Stomach (tissue), 9 donors: ENCODE results near the gene POR. TPM values are rescaled to one million over a fixed set of nuclear protein-coding genes. Genes with fewer than 3 reads are reported as not detected.

Experiments
- DNase-seq, 2 donors: peaks; one replicate each; pipeline versions ENCODE4 v3.0.0 to v3.0.0-alpha.2; 2013 to 2019
- H3K27ac ChIP-seq, 5 donors: fragments of 200-600 bp in 4 of 5; sonication (generic) in 4 of 5; one replicate each; pipeline ENCODE4 v1.5.1; 2013 to 2019; ENCODE audit warnings: mild to moderate bottlenecking in 1 of 5, moderate library complexity in 1 of 5
- H3K27me3 ChIP-seq, 3 donors: fragments of 200-600 bp; sonication (generic); one replicate each; pipeline ENCODE4 v1.5.1; 2017 to 2019; ENCODE audit warnings: mixed run types in 1 of 3
- H3K36me3 ChIP-seq, 4 donors: fragments of 200-600 bp; sonication (generic); 1 replicate in 3 of 4; 2 replicates in 1 of 4; pipeline ENCODE4 v1.5.1; 2016 to 2019
- H3K4me1 ChIP-seq, 4 donors: fragments of 200-600 bp; sonication (generic); one replicate each; pipeline ENCODE4 v1.5.1; 2016 to 2019
- H3K4me3 ChIP-seq, 4 donors: fragments of 200-600 bp; sonication (generic) in 3 of 4; one replicate each; pipeline ENCODE4 v1.5.1; 2016 to 2019; ENCODE audit warnings: mild to moderate bottlenecking in 1 of 4
- H3K9me3 ChIP-seq, 4 donors: fragments of 200-600 bp; sonication (generic); one replicate each; pipeline ENCODE4 v1.5.1; 2016 to 2019
- CTCF ChIP-seq, 7 experiments: fragments of 450-650 bp in 4 of 7; fragments of 200-600 bp in 3 of 7; sonication (generic) in 3 of 7; IDR thresholded peaks; one replicate each; pipeline ENCODE4 v1.5.1; 2016 to 2019; ENCODE audit warnings: antibody characterized with exemption in 7 of 7, control low read depth in 2 of 7, mild to moderate bottlenecking in 1 of 7
- EP300 ChIP-seq: sonication (generic); formaldehyde crosslinking; IDR thresholded peaks from one replicate; pipeline ENCODE4 v1.6.1; 2017; ENCODE audit warnings: antibody characterized with exemption
- POLR2A ChIP-seq, 4 donors: fragments of 450-650 bp; IDR thresholded peaks; one replicate each; pipeline ENCODE4 v1.6.1; 2016; ENCODE audit warnings: antibody characterized with exemption in 4 of 4, control low read depth in 2 of 4, mild to moderate bottlenecking in 1 of 4, moderate library complexity in 1 of 4
- POLR2AphosphoS5 ChIP-seq, 3 donors: sonication (generic); formaldehyde crosslinking; IDR thresholded peaks; one replicate each; pipeline ENCODE4 v1.6.1; 2016; ENCODE audit warnings: antibody characterized with exemption in 3 of 3
- WGBS, 5 donors: extraction: QIAGEN DNeasy Blood & Tissue Kit in 3 of 5; methylation state at CpG; one replicate each; pipeline versions ENCODE4 v1.1.5 to v1.1.7; 2013 to 2018; 5-methylcytosine and 5-hydroxymethylcytosine counted together
- intact Hi-C: fragments of 100-400 bp; cut with DNase I; formaldehyde crosslinking; loops from one replicate; pipeline ENCODE4 v1.15.1; 2023; ENCODE audit warnings: low total_unique reads
- polyA plus RNA-seq, 3 donors: library from polyadenylated mRNA; stranded (reverse); fragments of 200-250 nt; gene quantifications; one replicate each; pipeline ENCODE4 v1.2.3, GENCODE V29; 2013
- total RNA-seq, 5 donors: library from RNA; depleted of rRNA; stranded (reverse); fragments of >200 nt; gene quantifications; one replicate each; pipeline versions ENCODE4 v1.1.0 to v1.2.3, GENCODE V29; 2014 to 2016
- donor health status: healthy with polysubstance abuse.
- donor health status: Bipolar disorder and iron deficiency.
- donor health status: healthy.

POR gene
- total and polyA plus RNA-seq, 8 donors = 30.4 to 304 (median 67.3) TPM

- intact Hi-C loops = no loop called here
- peaks cover 15 to 34% (median 26%) of the 10 kb centered on the region in 4 donors for H3K4me1 ChIP-seq
- WGBS, 5 donors = 97 to 99% (median 98%) methylated on average over 6 of the region's 6 CpGs
- no peak for DNase-seq
- no peak for TF ChIP-seq CTCF (IDR thresholded peaks at IDR 0.05)
- TF ChIP-seq POLR2A (IDR thresholded peaks at IDR 0.05) = no peak
- TF ChIP-seq EP300 = no peak
- TF ChIP-seq POLR2AphosphoS5 (IDR thresholded peaks at IDR 0.05) = no peak
- no peak overlapping the region for H3K27ac ChIP-seq
- H3K9me3 ChIP-seq = no peaks in the 10 kb centered on the region
- H3K4me3 ChIP-seq = peak overlapping the region in 1 of 4 donors; percentile 98
- H3K27me3 ChIP-seq = no peaks in the 10 kb centered on the region
- no peaks in the 10 kb centered on the region for H3K36me3 ChIP-seq
Observed at GRCh38 chr7:75913437-75913836, 1.5 kb upstream of the POR start.

GRCh38 chr7:75914169-75914654, 743 bp upstream of the POR start:
- H3K27ac ChIP-seq = peak overlapping the region; percentile 84 to 96 (median 93)
- 22 to 34% (median 30%) methylated on average over 13 to 18 of the region's 18 CpGs for WGBS, 5 donors
- DNase-seq = peak in 1 of 2 donors; percentile 43
- H3K27me3 ChIP-seq = no peaks in the 10 kb centered on the region
- intact Hi-C loops = no loop called here
- H3K4me3 ChIP-seq = peak overlapping the region; percentile 79 to 98 (median 94)
- no peaks in the 10 kb centered on the region for H3K9me3 ChIP-seq
- no peaks in the 10 kb centered on the region for H3K36me3 ChIP-seq
- TF ChIP-seq CTCF (IDR thresholded peaks at IDR 0.05) (no peak), POLR2AphosphoS5 (IDR thresholded peaks at IDR 0.05) (no peak)
- peaks cover 15 to 41% (median 33%) of the 10 kb centered on the region in 4 donors for H3K4me1 ChIP-seq

- intact Hi-C loops = no loop called here
- TF ChIP-seq EP300 (no peak), POLR2A (IDR thresholded peaks at IDR 0.05) (no peak), CTCF (IDR thresholded peaks at IDR 0.05) (no peak), POLR2AphosphoS5 (IDR thresholded peaks at IDR 0.05) (no peak)
- Histone ChIP-seq H3K9me3 (no peaks in the 10 kb centered on the region), H3K36me3 (no peaks in the 10 kb centered on the region), H3K27ac (peak overlapping the region; percentile 91 to 96 (median 93)), H3K4me1 (peaks cover 15 to 53% (median 42%) of the 10 kb centered on the region in 4 donors), H3K27me3 (no peaks in the 10 kb centered on the region), H3K4me3 (peak overlapping the region; percentile 79 to 98 (median 94))
- 0 to 2% (median 1%) methylated on average over 23 to 32 of the region's 32 CpGs for WGBS, 5 donors
- peak; percentile 38 to 46 for DNase-seq
Observed at GRCh38 chr7:75915416-75916156, 631 bp downstream of the POR start.

- H3K36me3 ChIP-seq = no peaks in the 10 kb centered on the region
- intact Hi-C loops = no loop called here
- no peaks in the 10 kb centered on the region for H3K9me3 ChIP-seq
- H3K27ac ChIP-seq = peak overlapping the region; percentile 37 to 96 (median 93)
- no peaks in the 10 kb centered on the region for H3K27me3 ChIP-seq
- WGBS, 5 donors = 42 to 64% (median 57%) methylated on average over 5 of the region's 5 CpGs
- DNase-seq = no peak
- H3K4me1 ChIP-seq = peaks cover 15 to 60% (median 45%) of the 10 kb centered on the region in 4 donors
- peak overlapping the region; percentile 79 to 98 (median 94) for H3K4me3 ChIP-seq
- no peak for TF ChIP-seq CTCF (IDR thresholded peaks at IDR 0.05)
- no peak for TF ChIP-seq POLR2AphosphoS5 (IDR thresholded peaks at IDR 0.05)
- TF ChIP-seq POLR2A (IDR thresholded peaks at IDR 0.05) = no peak
- no peak for TF ChIP-seq EP300
Observed at GRCh38 chr7:75916259-75916658, 1.3 kb downstream of the POR start.
